Stimulated activated CD4-positive, alpha-beta T cell treated with anti-CD3 and anti-CD28 coated beads, TNF-alpha, amount 100 ng/mL, for 4 hours (primary cell): ENCODE results near the gene TMEM254.
"Not testable (repeated sequence)": the region's sequence is repeated elsewhere in the genome, so short reads cannot be mapped to it uniquely, and the experiment has no call there.

Source experiments
- DNase-seq, 3 experiments: peaks; one replicate each; pipeline ENCODE4 v3.0.0-alpha.2; 2020; ENCODE audit warnings: low read depth in 3 of 3

Gene TMEM254

DNA sequence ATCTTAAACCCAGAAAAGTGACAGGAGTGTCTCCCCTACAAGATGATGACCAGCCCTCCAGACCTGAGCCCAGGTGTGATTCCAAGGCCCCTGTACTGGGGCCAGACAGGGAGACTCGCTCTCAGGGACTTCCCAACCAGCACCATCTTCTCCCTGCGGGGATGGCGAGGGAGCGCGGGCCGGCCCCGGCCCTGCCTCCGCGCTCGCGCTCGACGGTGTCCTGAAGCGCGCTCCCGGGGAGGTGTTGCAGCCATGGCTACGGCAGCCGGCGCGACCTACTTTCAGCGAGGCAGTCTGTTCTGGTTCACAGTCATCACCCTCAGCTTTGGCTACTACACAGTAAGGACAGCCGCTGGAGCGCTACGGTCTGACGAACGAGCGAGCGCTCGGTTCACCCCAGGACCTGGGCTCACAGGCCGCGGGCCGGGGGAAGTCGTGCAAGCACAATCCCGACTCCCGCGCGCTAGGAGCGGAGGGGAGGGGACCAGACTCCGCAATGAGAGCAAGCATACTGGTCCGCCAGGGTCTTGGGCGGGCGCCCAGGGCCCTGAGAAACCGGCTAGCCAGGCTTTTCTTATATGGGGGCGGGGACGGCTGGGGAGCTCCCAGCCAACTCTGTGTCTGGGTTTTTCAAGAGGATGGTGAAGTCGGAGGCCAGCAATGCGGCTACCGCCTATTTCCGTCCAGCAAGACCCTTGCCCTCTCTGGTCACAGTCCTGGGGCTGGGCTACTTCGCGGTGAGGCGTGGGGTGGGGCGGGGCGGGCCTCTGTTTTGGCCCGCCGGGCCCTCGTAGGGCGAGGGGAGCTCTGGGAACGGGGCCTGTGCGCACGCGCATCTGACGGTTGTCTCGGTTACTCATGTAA, at the start of gene TMEM254:
TMEM254 (plus strand) TSS at position 218 of the 864 bp plus-strand sequence; CDS start at position 253, 35 bp downstream.
- peak; percentile 77 to 82 (median 79) for DNase-seq

DNA sequence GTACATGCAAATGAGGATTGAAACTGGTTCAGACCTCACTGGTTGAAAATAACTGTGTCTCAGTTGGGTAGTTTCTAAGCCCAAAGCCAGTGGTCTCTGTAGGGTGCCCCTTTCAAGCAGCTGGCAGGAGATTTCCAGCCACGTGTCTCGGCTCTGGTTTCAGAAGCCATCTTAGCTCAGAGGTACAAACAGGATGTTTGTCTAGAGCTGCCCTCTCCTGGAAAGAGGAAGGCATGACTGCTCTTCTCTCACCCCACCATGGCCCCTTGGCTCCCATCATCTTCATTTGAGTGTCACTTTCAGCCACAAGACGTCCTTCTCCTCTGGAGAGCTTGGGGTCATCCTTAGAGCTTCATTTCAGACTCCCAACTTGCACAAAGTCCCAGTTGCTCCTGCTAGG, 49.3 kb upstream of the TMEM254 start:
- not testable (repeated sequence) for DNase-seq

- DNase-seq = not testable (repeated sequence)
Observed at GRCh38 chr10:80029865-80030264, 48.6 kb upstream of the TMEM254 start.

- no peak for DNase-seq
Observed at GRCh38 chr10:80032503-80032902, 46.0 kb upstream of the TMEM254 start.

DNA sequence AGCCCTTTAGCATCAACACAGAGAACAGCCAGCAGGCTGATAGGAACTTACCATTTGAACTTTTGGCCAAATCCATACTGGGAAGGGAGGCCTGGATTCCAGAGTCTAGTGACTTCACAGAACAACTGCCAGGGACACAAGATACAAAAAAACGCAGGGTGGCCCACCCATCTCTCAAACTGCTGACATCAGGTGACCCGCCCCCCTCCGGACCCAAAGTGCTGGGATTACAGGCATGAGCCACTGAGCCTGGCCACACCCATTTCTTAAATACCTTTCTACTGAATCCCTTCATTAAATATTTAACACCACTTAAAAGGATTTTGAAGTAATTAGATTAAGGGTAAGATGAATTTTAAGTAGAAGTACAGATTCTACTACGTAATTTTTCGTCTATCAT, 43.7 kb upstream of the TMEM254 start:
- not testable (repeated sequence) for DNase-seq

DNA sequence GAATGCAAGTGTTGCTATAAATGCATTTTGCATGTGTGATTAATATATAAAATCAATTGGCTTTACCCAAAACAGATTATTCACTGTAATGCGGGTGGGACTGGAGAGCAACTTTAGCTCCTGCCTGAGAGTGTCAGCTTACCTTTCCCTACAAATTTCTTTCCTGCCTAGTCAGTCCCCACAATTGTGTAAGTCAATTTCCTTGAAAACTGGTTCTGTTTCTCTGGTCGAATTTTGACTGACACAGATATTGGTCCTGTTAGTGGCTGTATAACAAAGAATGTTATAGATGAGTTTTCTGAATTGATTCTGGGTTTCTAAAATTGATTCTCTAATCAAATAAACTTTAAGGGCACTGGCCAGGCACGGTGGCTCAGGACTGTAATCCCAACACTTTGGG, 43.0 kb upstream of the TMEM254 start:
- not testable (repeated sequence) for DNase-seq

DNA sequence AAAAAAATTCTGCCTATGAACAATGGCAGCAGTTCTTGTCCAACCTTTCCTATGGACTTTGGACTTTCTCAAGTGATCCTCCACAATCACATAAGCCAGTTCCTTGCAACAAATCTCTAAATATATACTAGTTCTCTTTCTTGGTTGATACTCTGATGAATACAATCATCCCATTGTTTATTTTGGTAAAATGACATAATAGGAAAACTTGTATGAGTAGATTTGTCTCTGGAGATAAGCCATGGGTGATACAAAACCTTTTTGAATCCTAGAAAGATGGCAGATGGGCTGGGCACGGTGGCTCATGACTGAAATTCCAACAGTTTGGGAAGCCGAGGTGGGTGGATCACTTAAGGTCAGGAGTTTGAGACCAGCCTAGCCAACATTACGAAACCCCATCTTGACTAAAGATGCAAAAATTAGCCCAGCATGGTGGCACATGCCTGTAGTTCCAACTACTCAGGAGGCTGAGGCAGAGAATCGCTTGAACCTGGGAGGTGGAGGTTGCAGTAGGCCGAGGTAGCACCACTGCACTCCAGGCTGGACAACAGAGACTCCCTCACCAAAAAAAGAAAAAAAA, 41.5 kb upstream of the TMEM254 start:
- not testable (repeated sequence) for DNase-seq

- not testable (repeated sequence) for DNase-seq
Observed at GRCh38 chr10:80038226-80038625, 40.2 kb upstream of the TMEM254 start.

GRCh38 chr10:80041162-80041561, 37.3 kb upstream of the TMEM254 start:
- no peak for DNase-seq

GRCh38 chr10:80044935-80045334, 33.5 kb upstream of the TMEM254 start:
- not testable (repeated sequence) for DNase-seq

- DNase-seq = peak; percentile 41 to 61 (median 49)
Observed at GRCh38 chr10:80046629-80047441, 31.6 kb upstream of the TMEM254 start.

GRCh38 chr10:80050752-80051151, 27.7 kb upstream of the TMEM254 start:
- DNase-seq = no peak

- no peak for DNase-seq
Observed at GRCh38 chr10:80051993-80052392, 26.5 kb upstream of the TMEM254 start.

- DNase-seq = no peak
Observed at GRCh38 chr10:80055760-80056159, 22.7 kb upstream of the TMEM254 start.

- no peak for DNase-seq
Observed at GRCh38 chr10:80057171-80057570, 21.3 kb upstream of the TMEM254 start.

DNA sequence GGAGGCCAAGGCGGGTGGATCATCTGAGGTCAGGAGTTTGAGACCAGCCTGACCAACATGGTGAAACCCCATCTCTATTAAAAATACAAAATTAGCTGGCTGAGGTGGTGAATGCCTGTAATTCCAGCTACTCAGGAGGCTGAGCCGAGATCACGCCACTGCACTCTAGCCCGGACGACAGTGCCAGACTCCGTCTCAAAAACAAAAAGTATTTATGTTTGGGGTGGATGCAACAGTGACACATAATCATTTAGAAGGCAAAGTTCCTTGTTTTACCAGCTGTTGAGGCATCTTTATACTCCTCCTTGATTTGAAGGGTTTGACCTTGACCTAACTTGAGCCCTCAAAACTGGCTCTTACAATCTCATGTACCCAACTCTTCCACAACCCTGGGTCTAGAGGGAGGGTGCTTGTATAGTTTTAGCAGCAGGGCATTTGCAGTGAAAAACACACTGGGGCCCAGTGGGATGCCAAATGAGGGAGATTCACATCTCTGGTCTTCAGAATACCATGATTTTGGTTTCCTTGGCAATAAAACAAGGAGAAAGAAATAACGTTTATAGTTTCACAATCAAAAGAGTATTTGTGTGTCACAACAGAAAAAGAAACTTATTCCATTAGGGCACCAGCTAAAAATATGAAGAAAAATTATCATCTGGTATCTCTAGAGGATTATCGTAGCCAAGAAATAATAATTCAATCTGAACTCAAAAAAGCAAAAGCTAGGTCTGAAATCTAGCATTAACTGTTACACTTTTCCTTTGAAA, 14.2 kb upstream of the TMEM254 start:
- no peak for DNase-seq

- DNase-seq = no peak
Observed at GRCh38 chr10:80066809-80067208, 11.7 kb upstream of the TMEM254 start.

DNA sequence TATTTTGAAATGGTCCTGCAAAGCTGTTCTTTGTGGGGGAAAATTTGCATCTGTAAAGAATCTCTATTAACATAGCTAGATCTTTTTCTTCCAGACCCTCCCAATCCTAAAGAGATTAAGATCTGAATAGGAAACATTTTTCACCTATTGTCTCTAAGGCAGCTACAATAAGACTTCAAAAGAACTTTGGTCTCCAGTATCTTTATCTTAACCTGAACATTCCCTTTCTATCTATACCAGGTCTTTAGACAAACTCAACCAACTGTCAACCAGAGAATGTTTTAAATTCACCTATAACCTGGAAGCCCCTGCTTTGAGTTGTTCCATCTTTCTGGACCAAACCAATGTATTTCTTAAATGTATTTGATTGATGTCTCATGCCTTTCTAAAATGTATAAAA, 10.6 kb upstream of the TMEM254 start:
- not testable (repeated sequence) for DNase-seq

DNA sequence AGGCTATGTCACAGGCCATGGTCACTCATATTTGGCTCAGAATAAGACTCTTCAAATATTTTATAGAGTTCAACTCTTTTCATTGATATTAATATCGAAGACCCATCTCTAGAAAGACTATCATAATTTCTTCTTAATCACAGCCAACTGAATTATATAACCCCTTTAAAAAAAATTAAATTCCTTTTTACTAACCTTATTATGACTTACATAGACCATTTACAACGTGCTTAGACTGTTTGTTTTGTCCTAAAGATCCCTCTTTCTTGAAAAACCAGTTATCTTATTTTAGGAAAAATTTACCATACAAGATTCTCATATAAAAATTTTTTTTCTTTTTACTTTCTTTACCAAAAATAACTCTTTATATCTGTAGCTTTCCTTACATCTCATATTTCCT, 10.2 kb upstream of the TMEM254 start:
- no peak for DNase-seq

GRCh38 chr10:80070057-80070456, 8.4 kb upstream of the TMEM254 start:
- no peak for DNase-seq

GRCh38 chr10:80072584-80072983, 5.9 kb upstream of the TMEM254 start:
- no peak for DNase-seq

DNA sequence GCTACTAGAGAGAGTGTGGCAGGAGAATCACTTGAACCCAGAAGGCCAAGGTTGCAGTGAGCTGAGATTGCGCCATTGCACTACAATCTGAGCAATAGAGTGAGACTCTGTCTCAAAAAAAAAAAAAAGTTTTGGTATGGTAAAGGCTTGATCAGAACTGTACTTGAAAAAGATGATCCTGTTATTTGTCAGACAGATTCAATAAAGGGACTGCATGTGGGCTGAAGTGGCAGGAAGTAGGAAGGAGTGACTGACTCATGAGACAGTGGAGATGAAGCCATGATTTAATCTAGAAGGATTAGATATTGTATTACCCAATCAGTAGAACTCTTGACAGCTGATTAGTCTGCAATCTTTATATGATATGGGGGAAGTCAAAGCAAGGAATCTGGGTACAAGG, 2.7 kb upstream of the TMEM254 start:
- no peak for DNase-seq
